ENCODE data around the gene MB21D2. TPM values are rescaled to one million over a fixed set of nuclear protein-coding genes. Genes with fewer than 3 reads are reported as not detected.

Gene MB21D2
- total and polyA plus RNA-seq, 2 of the 8 experiments (the other 6 are each of a cell fraction or from before 2014, with no cell fraction given) = 10.0 to 21.0 TPM

- Histone ChIP-seq H2BK5ac (ENCODE audit: low read depth, low read length) (no peak overlapping the region), H3K56ac (replicated peaks; ENCODE audit: insufficient read length, low read depth, low read length) (no peak overlapping the region), H2BK20ac (ENCODE audit: low read length) (no peak overlapping the region), H3K14ac (ENCODE audit: insufficient read length) (no peak overlapping the region), H4K5ac (ENCODE audit: insufficient read length, low read depth, low read length) (no peak overlapping the region), H3K36me3 (ENCODE audit: control insufficient read depth in 2 of 4, insufficient read depth in 4 of 4, low read length in 3 of 4) (no peaks in the 10 kb centered on the region), H3K79me1 (ENCODE audit: low read depth, low read length) (peaks cover 5% of the 10 kb centered on the region; the same call in 1 of the 2 replicates), H2BK120ac (replicated peaks; ENCODE audit: low read depth, low read length) (no peak overlapping the region), H3K79me2 (ENCODE audit: control insufficient read depth in 1 of 2, insufficient read depth in 2 of 2, low read length in 2 of 2) (peaks cover 0 to 86% of the 10 kb centered on the region in 2 experiments; a peak in 3 of 4 replicates), H3K27ac (ENCODE audit: low read depth, low read length) (no peak overlapping the region), H2BK12ac (ENCODE audit: low read depth, low read length) (no peak overlapping the region), H2AK5ac (ENCODE audit: low read depth, low read length) (no peak overlapping the region), H3K9ac (replicated peaks in 1 of 4; ENCODE audit: extremely low read depth in 1 of 4, low read depth in 3 of 4, low read length in 3 of 4) (no peak overlapping the region), H2AFZ (ENCODE audit: low read length) (no peak overlapping the region), H3K9me3 (ENCODE audit: insufficient read depth in 2 of 2, low read depth in 1 of 2, low read length in 1 of 2) (no peaks in the 10 kb centered on the region), H4K91ac (replicated peaks; ENCODE audit: insufficient read length, low read length) (no peak overlapping the region), H3K4me1 (replicated peaks in 1 of 4; ENCODE audit: control insufficient read depth in 3 of 4, insufficient read depth in 4 of 4, low read length in 3 of 4) (peaks cover 0 to 8% (median 2%) of the 10 kb centered on the region in 4 experiments; a peak in 4 of 7 replicates), H2BK15ac (ENCODE audit: low read length) (no peak overlapping the region), H3K23ac (ENCODE audit: insufficient read length) (no peak overlapping the region), H3K4me2 (ENCODE audit: insufficient read depth in 1 of 2, low read depth in 2 of 2, low read length in 2 of 2) (no peak overlapping the region; a peak in 1 of 4 replicates), H3K23me2 (ENCODE audit: low read depth, low read length) (no peaks in the 10 kb centered on the region), H3K4ac (replicated peaks; ENCODE audit: insufficient read length, low read depth, low read length) (no peak overlapping the region), H4K8ac (ENCODE audit: extremely low read depth, insufficient read depth, low read length) (no peak overlapping the region), H3K4me3 (ENCODE audit: extremely low read depth in 1 of 4, insufficient read depth in 2 of 4, low read depth in 3 of 4, low read length in 4 of 4) (no peak overlapping the region), H3K27me3 (replicated peaks in 1 of 4; ENCODE audit: control insufficient read depth in 3 of 4, extremely low read depth in 1 of 4, insufficient read depth in 3 of 4, low read length in 3 of 4) (no peaks in the 10 kb centered on the region), H3K18ac (ENCODE audit: extremely low read depth, low read length) (no peak overlapping the region), H4K20me1 (replicated peaks in 1 of 2; ENCODE audit: control insufficient read depth in 1 of 2, insufficient read depth in 2 of 2, low read length in 2 of 2) (peaks cover 2% of the 10 kb centered on the region in 2 experiments)
- FAIRE-seq = no peak
- WGBS, 2 experiments (ENCODE audit: extremely low coverage in 1 of 2, insufficient coverage in 1 of 2, insufficient read length in 1 of 2, insufficient replicate concordance in 2 of 2, low coverage in 1 of 2, low lambda C conversion rate in 2 of 2, missing lambda C conversion rate in 1 of 2) = 88% methylated on average over 5 of the region's 5 CpGs; no CpG with 5 or more reads in 1 of the 2 experiments
- ChIA-PET CTCF (ENCODE audit: partially characterized antibody) (interaction anchor here (1.2 to 1.3 kb wide), 2 partner anchors 10 to 187 kb away, joined by 3 to 5 read pairs; no protein-coding TSS in a partner anchor), POLR2A (ENCODE audit: partially characterized antibody) (interaction anchor here (0.8 kb wide), 1 partner anchor 665 kb away, joined by 3 read pairs; no protein-coding TSS in a partner anchor)
- no peak for DNase-seq (ENCODE audit: low read depth in 1 of 2, low spot score in 2 of 2)
- TF ChIP-seq RFX5 (IDR thresholded peaks at IDR 0.05; ENCODE audit: borderline replicate concordance, low read depth, low read length) (no peak), FOSL1 (IDR thresholded peaks at IDR 0.05; ENCODE audit: insufficient read depth, low read depth, low read length) (no peak), BRCA1 (IDR thresholded peaks at IDR 0.05; ENCODE audit: low read depth, low read length) (no peak), SRF (IDR thresholded peaks at IDR 0.05; ENCODE audit: low read depth, low read length) (no peak), TCF12 (IDR thresholded peaks at IDR 0.05; ENCODE audit: low read depth, low read length) (no peak), JUN (IDR thresholded peaks at IDR 0.05; ENCODE audit: low read depth, low read length) (no peak), CBX8 (IDR thresholded peaks at IDR 0.05; ENCODE audit: borderline replicate concordance, low read depth, low read length) (no peak), EZH2 (IDR thresholded peaks at IDR 0.05; ENCODE audit: low read depth, low read length, severe bottlenecking) (no peak), USF2 (IDR thresholded peaks at IDR 0.05; ENCODE audit: low read length) (no peak), KDM1A (IDR thresholded peaks at IDR 0.05; ENCODE audit: borderline replicate concordance, low read length) (no peak), RAD21 (IDR thresholded peaks at IDR 0.05 in 1 of 2, conservative IDR thresholded peaks at IDR 0.05 in 1 of 2; ENCODE audit: low read depth in 2 of 2, low read length in 2 of 2) (no peak), ZNF274 (IDR thresholded peaks at IDR 0.05; ENCODE audit: borderline replicate concordance, extremely low read depth, low read length) (no peak)
These were observed 65.8 kb downstream of the MB21D2 start for GRCh38 chr3:192851821-192852372.

All from H1 (cell line).